GM21825 (cell line): ENCODE results near the gene MED8.

Experiments used
- ATAC-seq: cut with Tn5 transposase; IDR thresholded peaks from one replicate; pipeline ENCODE4 v1.9.1; 2021; ENCODE audit warnings: mild to moderate bottlenecking, moderate library complexity; ENCODE audit not compliant: unreplicated experiment

MED8 gene

GRCh38 chr1:43389326-43390313 lies at the start of gene MED8, which contains the start of gene SZT2:
MED8 (minus strand) TSS chr1:43389800; CDS start chr1:43389764, 36 bp downstream.
SZT2 (plus strand) TSS chr1:43389899; CDS start chr1:43389969, 70 bp downstream.
- peak; percentile 87 for ATAC-seq

DNA sequence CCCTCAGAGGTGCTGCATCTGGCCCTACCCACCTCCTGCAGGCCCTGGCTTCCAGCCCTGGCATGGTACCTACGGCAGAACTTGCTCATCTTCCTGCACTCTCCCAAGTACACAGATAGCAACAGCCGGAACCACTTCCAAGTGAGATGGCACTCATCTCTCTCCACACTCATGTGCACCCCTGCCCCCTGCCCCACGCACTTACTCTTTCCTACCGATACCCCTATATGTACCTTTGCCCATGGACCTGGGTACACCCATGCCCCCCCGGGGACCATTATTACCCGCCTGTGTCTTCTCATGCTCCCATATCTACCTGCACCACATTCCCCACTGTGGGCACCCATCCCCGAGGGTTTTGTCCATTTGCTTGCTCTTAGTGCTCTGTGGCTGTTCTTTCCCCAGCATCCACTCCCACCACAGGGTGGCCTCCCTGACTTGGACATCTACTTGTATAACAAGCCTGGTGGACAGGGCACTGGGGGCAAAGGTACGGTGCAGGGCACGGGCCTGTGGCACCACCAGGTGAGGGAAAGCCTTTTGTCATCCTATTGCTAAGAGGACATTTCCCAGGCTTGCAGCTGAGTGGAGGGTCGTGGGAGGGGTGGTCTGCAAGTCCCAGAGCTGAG lies 49.5 kb upstream of the MED8 start:
- no peak for ATAC-seq

- no peak for ATAC-seq
Observed at GRCh38 chr1:43438576-43438952, 49.0 kb upstream of the MED8 start.

GRCh38 chr1:43438006-43438405 lies 48.4 kb upstream of the MED8 start:
- no peak for ATAC-seq

- no peak for ATAC-seq
Observed at GRCh38 chr1:43437031-43437973, 47.7 kb upstream of the MED8 start.

GRCh38 chr1:43436371-43436770 lies 46.8 kb upstream of the MED8 start:
- no peak for ATAC-seq

DNA sequence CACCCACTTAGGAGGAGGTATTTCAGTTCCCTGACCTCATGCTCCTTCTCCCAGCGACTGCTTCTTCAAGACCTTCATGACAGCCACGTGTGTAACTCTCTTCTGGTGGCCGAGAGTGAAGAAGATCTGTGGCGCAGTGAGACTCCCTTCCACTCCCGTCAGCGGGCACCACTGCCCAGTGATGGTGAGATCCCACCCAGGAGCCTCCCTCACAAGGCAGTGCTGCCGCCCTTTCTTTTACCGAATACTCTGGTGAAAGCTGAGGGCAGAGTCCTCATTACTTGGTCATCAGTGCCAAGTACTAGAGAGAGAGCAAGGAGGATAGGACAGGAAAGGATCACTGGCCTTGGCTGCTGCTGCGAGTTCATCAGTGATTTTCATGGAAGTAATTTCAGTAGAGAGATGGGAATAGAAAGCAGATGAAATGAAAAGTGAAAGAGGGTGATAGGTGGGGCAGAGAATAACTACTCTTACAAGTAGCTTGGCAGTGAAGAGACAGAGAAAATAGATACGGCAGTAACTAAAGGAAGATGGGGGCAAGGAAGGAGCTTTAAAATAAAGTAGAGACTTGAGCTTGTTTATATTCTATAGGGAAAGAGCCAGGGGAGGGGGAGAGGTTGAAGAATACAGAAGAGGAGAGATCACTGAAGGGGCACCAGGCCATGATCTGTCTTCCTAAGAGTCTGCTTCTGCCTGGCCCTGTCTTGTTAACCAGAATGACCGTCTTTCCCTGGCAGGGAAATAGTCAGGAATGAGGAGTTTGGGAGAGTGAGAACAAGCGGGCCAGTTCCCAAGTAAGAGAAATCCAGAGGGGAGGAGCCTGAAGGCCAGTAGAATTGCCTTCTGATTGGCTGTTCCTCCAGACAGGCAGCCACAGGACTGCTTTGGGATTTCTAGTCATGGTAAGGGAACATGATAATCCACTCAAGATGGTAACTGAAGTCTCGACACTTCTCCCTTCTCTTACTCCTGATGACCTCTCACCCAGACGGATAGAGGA lies 45.8 kb upstream of the MED8 start:
- ATAC-seq: no peak

DNA sequence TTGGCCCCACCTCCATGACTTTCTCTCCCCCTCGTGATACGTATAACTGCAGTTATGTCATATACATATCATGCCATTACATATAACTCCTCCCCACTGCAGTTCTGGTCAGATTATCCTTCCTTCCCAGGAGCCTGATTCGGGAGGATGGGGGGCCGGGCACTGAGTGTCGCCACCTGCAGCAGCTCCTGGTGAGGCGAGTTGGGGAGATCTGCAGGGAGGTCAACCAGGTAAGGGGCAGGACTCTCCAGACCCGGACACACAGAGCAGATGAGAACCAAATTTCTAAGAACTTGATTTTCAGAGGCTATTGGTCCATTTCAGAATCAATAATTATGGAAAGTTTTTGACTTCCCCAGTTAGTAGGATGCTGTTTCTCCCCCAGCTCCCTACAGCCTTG lies 44.7 kb upstream of the MED8 start:
- no peak for ATAC-seq

DNA sequence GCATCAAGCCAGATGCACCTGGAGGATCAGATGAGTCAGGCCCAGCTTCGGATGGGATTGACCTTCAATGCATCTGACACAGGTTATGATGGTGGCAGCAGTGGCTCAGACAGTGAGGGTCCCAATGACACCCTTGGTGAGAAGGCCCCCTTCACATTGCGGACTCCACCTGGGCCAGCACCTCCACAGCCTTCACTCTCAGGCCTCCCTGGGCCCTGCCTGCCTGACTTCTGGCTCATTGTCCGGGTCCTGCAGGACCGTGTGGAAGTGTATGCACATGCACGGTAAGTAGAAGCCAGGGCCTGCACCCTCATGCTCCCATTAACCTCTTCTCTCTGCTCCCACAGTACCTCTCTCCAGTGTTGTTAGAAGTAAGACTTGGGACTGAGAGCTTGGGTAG lies 43.3 kb upstream of the MED8 start:
- ATAC-seq: no peak

GRCh38 chr1:43432171-43432860 lies 42.7 kb upstream of the MED8 start:
- no peak for ATAC-seq

DNA sequence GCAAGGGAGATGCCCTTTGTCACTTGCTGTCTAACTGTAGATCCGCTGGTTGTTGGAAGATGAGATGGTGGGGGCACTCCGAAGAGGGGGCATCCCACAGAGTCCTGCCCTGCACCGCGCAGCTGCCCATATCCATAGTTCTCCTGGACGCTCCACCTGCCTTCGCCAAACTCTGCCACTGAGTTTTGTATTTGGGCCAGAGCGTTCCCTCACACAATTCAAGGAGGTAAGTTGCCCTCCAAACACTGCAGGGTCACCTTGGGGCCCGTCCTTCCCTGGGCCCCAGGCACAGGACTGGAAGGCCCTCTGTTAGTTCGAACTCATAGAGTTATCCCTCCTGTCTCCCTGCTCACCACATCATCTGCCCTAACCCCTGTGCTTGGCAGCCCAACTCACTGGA lies 42.1 kb upstream of the MED8 start:
- no peak for ATAC-seq

GRCh38 chr1:43430831-43431230 lies 41.2 kb upstream of the MED8 start:
- no peak for ATAC-seq

GRCh38 chr1:43427941-43428340 lies 38.3 kb upstream of the MED8 start:
- ATAC-seq: no peak

DNA sequence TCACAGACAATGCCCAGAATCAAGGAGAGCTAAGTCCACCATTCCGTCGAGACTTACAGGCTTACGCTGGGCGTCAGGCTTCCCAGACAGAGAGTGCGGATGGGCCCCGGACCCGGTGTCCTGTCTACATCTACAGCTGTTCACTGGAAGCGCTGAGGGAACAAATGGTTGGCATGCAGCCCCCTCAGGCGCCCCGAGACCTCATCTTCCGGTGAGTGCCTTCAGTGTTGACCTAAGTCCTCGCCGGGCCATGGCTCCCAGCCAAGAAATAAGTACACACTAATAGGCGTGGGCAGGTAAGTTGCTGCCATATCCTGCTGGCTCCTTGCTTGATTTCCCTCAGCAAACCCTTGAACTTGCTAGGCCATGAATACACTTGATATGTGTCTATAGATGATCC lies 37.9 kb upstream of the MED8 start:
- ATAC-seq: no peak

GRCh38 chr1:43426221-43426620 lies 36.6 kb upstream of the MED8 start:
- ATAC-seq: no peak

DNA sequence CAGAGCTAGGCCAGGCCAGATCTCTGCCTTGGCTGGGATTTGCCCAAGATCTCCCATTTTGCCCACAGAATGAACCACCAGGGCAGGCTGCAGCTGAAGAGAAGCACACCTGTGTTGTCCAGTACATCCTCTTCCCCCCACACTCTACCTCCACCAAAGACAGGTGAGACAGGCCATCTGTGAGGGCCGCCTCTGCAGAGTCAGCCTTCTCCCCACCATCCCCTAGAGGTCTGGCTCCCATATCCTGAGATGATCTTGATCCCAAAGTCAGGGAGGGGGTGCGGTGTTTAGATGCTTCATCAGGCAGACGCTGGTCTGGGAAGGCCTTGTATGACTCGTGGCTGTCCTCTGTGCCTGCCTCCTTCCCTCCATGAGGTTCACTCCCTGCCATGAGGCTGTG lies 35.4 kb upstream of the MED8 start:
- no peak for ATAC-seq

DNA sequence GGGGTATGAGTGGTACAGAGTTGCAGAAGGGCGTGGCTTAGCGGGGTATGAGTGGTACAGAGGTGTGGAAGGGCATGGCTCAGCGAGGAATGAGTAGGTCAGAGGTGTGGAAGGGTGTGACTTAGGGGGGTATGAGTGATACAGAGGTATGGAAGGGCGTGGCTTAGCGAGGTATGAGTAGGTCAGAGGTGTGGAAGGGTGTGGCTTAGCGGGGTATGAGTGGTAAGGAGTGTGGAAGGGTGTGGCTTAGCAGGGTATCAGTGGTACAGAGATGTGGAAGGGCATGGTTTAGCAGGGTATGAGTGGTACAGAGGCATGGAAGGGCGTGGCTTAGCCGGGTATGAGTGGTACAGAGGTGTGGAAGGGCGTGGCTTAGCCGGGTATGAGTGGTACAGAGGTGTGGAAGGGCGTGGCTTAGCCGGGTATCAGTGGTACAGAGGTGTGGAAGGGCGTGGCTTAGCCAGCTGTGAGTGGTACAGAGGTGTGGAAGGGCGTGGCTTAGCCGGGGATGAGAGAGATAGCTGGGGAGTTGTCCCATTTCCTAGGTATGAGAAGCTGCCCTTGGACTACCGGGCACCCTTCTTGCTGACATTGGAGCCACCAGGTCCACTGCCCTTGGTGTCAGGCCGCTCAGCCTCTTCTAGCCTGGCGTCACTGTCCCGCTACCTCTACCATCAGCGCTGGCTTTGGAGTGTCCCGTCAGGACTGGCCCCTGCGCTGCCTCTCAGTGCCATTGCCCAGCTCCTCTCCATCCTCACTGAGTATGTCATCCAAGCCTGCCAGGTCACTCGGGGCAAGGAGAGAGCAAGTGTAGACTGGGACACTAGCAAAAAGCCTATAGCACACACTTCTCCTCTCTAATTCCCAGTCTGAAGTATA lies 34.3 kb upstream of the MED8 start:
- ATAC-seq: no peak

- ATAC-seq: no peak
Observed at GRCh38 chr1:43422995-43423671, 33.5 kb upstream of the MED8 start.
